GM18873 (cell line): ENCODE results near the gene HS6ST1.

Experiments
- ATAC-seq: cut with Tn5 transposase; IDR thresholded peaks from one replicate; pipeline ENCODE4 v1.9.1; 2021; ENCODE audit warnings: mild to moderate bottlenecking, moderate library complexity, moderate number of reproducible peaks; ENCODE audit not compliant: unreplicated experiment, low FRiP score

Gene HS6ST1

DNA sequence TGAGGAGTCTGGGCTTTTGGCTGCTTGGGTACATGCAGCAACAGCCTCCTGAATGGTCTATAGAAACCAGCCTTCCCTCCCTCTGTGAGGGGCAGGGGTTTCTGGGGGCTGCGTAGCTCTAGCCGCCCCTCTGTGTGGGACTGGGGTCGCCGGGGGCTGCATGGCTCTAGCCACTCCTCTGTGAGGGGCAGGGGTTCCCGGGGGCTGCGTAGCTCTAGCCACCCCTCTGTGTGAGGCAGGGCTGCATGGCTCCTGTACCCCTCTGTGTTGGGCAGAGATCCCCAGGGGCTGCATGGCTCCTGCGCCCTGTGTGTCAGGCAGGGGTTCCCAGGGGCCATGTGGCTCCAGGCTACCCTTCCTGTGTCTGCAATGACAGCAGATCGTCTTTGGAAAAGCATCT is 17.6 kb downstream of the HS6ST1 start:
- ATAC-seq: no peak

GRCh38 chr2:128300151-128301020 is 18.3 kb downstream of the HS6ST1 start:
- ATAC-seq: no peak

DNA sequence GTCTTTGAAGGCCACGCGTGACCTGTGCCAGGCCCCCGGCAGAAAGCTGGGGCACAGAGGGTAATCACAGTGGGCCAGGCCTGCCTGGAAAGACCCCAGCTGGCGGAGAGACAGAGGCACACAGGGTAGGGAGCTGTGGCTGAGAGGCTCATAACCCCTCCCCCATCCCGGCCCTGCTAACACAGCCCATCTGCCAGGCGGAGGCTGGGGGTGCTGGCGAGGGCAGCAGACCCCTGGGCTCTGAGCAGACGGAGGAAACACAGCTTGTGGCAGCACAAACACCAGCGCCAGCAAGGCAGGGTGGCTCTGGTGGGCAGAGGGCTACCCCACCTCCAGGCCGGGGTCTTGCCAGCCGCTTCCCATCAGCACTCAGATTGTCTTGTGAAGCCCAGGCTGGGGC is 19.0 kb downstream of the HS6ST1 start:
- no peak for ATAC-seq

DNA sequence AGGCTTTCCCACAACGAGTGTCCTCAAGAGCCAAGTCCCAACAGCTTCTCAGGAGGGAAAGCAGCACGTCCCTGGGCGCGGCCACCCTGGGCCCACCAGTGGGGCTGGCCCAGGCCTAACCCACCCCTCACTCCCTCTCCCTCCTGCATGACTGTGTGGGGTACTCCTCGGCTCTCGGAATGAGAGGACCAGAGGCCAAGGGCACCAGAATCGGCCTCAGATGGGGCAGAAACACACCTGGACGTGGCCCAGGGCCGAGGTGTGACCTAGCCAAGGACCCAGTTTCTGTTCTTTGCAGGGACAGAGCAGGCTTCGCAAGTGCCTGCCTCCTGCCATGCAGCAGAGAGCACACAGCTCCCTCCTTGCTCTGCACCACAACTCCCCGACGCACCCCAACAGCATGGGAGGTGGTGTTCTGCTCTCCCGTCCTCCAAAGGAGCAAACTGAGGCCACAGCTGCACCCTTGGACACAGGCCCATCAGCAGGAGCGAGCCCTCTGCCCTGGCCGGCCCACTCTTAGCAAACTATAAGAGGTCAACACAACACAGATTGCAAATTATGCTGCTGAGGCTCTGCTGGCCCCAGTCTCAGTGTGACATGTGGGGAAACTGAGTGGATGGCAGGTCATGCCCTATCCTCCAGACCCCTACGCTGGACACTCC is 19.7 kb downstream of the HS6ST1 start:
- ATAC-seq: no peak

- no peak for ATAC-seq
Observed at GRCh38 chr2:128298286-128298685, 20.4 kb downstream of the HS6ST1 start.

DNA sequence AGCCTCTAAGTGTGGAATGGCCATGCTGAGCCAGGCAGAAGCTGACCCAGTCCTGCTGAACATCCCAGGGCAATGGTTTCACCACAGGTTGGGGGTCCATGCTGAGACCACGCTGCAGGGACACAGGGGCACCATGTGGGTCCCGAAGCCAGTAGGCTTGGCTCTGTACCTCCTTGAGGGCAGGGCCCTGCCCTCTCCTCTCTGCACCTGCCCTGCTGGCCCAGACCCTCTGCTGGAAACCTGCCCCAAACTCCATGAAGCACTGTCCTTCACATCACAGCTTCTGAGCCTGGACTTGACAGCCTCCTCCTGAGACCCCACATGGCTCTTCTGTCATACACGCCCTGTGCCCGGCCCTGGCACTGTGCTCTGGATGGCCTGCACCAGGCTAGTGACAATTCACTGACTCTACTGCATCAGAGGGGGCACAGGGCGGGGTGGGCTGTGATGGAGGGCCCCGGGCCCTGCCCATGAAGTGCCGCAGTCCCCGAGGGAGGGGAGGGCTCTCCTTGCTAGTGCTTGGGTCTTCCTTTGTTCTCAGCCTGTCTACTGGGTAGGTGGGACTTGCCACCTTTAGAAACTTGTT is 24.7 kb downstream of the HS6ST1 start:
- ATAC-seq: no peak

- ATAC-seq: no peak
Observed at GRCh38 chr2:128293426-128293755, 25.3 kb downstream of the HS6ST1 start.

DNA sequence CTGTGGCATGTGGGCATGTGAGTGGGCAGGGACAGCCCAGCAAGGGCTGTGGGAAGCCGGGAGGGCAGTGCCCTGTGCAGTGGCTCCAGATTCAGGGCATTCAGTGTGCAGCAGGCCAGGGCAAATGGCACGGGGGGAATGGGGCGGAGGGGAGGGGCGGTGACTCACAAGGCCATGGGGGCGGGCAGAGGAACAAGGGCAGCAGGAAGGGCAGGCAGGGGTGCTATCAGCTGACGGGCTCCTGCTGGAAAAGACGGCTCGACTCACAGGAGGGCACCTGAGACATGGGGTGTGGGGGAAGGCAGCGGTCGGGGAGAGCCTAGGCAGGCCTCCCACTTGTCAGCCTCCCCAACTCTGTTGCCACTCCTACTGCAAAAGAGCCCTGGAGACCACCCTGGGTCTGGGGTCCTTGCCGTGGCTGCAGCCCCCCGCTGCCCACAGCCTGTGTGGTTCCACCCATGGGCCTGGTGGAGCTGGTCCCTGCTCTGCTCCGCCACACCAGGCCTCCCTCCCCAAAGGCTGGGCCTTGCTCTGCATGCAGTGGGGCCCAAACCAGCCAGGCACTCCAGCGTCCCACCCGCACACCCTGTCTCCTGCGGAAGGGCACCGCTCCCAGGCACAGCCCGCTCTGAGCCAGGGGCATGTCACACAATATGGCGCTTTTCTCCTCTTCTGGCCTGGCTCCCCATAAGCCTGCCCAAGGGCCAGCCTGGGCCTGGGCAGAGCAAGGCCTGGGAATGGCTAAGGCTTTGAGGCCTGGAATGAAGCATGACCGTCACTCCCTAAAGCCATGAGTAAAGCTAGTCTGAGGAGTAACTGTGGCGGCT is 25.9 kb downstream of the HS6ST1 start:
- no peak for ATAC-seq

- ATAC-seq: no peak
Observed at GRCh38 chr2:128291844-128292598, 26.6 kb downstream of the HS6ST1 start.

- ATAC-seq: no peak
Observed at GRCh38 chr2:128291161-128291843, 27.4 kb downstream of the HS6ST1 start.

DNA sequence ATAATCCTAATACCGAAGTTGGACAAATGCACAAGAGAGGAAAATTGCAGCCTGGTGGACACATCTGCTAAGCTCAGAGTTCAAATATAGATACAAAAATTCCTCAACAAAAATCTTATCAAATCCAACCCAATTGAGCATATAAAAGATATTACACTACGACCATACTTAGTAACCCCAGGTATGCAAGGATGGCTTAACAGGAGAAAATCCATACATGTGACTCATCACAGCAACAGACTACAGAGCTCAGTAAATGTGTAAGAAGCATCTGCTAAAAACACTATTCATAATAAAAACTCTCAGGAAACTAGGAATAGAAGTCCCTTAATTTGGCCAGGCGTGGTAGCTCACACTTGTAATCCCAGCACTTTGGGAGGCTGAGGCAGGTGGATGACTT is 28.3 kb downstream of the HS6ST1 start:
- no peak for ATAC-seq

GRCh38 chr2:128289439-128289838 is 29.2 kb downstream of the HS6ST1 start:
- no peak for ATAC-seq

GRCh38 chr2:128288781-128289180 is 29.9 kb downstream of the HS6ST1 start:
- ATAC-seq: no peak

GRCh38 chr2:128287780-128288735 is 30.6 kb downstream of the HS6ST1 start:
- ATAC-seq: no peak

DNA sequence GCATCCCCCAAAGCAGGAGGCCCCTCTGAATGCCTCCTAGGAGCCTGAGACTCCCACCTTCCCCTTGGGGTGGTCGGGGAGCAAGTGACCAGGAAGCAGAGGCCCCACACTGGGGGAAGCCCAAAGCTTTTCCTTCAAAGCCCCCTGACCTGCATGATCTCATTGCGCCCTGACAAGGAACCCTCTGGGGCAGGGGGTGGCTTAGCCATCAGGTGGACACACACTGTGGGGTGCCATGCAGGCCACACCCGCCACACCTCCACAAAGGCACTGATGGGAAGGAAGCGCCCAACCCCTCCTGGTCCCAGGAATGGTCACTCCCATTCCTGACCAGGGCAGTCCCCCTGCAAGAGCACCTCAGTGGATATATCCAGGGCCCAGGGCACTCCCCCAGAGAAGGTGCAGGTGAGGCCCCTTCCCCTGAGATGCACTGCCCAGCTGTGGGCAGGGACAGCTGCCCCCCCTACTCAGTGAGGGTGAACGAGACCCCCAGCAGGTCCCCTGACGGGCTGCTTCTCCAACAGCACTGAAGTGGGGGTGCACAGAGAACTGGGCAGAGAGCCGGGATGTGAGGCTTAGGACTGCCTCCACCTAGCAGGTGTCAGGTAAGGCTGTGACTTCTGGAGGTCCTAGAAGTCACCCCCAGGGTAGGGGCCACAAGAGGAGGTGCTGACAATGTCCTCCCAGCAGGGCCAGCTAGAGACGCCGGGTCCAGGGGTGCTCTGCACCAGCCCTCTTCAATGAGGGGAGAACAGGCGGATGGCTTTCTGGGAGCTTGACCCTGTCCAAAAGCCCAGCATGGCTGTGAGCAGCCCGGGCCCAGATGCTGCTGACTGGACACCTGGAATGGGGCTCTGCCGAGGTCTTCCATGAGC is 31.5 kb downstream of the HS6ST1 start:
- ATAC-seq: no peak

DNA sequence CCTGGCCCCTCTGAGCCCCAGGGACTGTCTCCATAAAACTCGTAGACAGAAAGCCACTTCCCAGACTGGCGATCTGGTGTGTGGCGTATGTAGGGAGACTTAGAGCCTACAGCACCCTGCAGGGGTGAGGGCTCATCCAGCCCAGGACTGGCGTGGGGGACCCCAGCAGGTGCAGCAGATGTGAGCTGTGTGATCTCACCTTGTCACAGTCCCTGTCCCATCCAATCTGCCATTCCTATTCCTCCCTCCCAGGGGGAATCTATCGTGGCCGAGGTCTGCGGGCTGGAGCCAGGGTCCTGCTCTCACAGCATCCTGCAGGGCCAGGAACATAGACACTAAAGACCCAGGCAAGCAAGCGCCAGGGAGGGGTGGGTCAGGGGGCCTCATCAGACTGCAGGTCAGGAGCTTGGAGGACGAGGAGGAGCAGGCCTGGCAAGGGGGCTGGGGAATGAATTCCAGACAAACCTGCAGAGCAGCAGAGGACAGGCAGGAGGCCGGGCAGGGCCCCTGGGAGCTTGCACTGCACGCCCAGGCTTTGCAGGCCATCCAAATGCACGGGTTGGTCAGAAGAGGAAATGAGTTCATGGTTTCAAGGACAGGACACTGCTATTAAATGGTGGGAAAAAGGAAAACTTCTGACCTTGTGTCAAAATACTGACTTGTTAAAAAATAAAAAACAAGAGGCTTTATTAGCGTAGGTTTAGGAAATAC is 32.5 kb downstream of the HS6ST1 start:
- ATAC-seq: no peak
